GM12891 (cell line): ENCODE results near the gene CLPTM1L.
"Not testable (repeated sequence)": the region's sequence is repeated elsewhere in the genome, so short reads cannot be mapped to it uniquely, and the experiment has no call there.

Experiments used
- POLR2A ChIP-seq: IDR thresholded peaks from 2 replicates; pipeline ENCODE4 v1.6.1; 2011; ENCODE audit warnings: low read depth, low read length, control low read depth
- POLR2AphosphoS5 ChIP-seq: IDR thresholded peaks from 2 replicates; pipeline ENCODE4 v1.6.1; 2011; ENCODE audit warnings: low read depth, low read length, control low read depth
- TAF1 ChIP-seq: IDR thresholded peaks from 2 replicates; pipeline ENCODE4 v1.6.1; 2011; ENCODE audit warnings: low read depth, low read length, control low read depth

- TF ChIP-seq POLR2AphosphoS5, POLR2A, TAF1: not testable (repeated sequence)
Observed at GRCh38 chr5:1289559-1289958, 55.3 kb downstream of the CLPTM1L start.
